Type B pancreatic cell (in vitro differentiated cells): Measurements from ENCODE around the gene SAPCD2. TPM values are rescaled to one million over a fixed set of nuclear protein-coding genes. Genes with fewer than 3 reads are reported as not detected.

Source experiments
- DNase-seq: peaks from one replicate; pipeline ENCODE4 v3.0.0; 2021; ENCODE audit warnings: mixed read lengths; ENCODE audit not compliant: unreplicated experiment; ENCODE audit errors: extremely low spot score
- H3K27ac Mint-ChIP-seq: 2 replicates; pipeline ENCODE4 v1.8.0; 2021; ENCODE audit warnings: mild to moderate bottlenecking, mixed read lengths
- H3K27me3 Mint-ChIP-seq: 2 replicates; pipeline ENCODE4 v1.8.0; 2021; ENCODE audit warnings: mixed read lengths
- H3K36me3 Mint-ChIP-seq: 2 replicates; pipeline ENCODE4 v1.8.0; 2021; ENCODE audit warnings: mixed read lengths
- H3K4me1 Mint-ChIP-seq: one replicate; pipeline ENCODE4 v1.8.0; 2021; ENCODE audit warnings: mixed read lengths; ENCODE audit not compliant: unreplicated experiment
- H3K4me3 Mint-ChIP-seq: 2 replicates; pipeline ENCODE4 v1.8.0; 2021; ENCODE audit warnings: mild to moderate bottlenecking, mixed read lengths
- H3K9me3 Mint-ChIP-seq: 2 replicates; pipeline ENCODE4 v1.8.0; 2021; ENCODE audit warnings: mixed read lengths
- CTCF ChIP-seq: fragments of 200-600 bp; sonication (generic); conservative IDR thresholded peaks from 2 replicates; pipeline ENCODE4 v1.5.0; 2021; ENCODE audit warnings: antibody characterized with exemption, mild to moderate bottlenecking
- total RNA-seq: library from RNA; stranded (reverse); gene quantifications from 2 replicates; pipeline ENCODE4 v1.2.1, GENCODE V29; 2021; ENCODE audit warnings: low replicate concordance

SAPCD2 gene
- total RNA-seq, 1 donor from 2014 or later, result 19.1 TPM

GRCh38 chr9:137012694-137013570, 57.4 kb downstream of the SAPCD2 start:
- DNase-seq, result no peak
- no peaks in the 10 kb centered on the region for H3K9me3 Mint-ChIP-seq
- H3K4me1 Mint-ChIP-seq, result no peaks in the 10 kb centered on the region
- no peak for TF ChIP-seq CTCF
- H3K4me3 Mint-ChIP-seq, result no peak overlapping the region
- H3K27ac Mint-ChIP-seq, result no peak overlapping the region
- H3K36me3 Mint-ChIP-seq, result peaks cover 3% of the 10 kb centered on the region
- H3K27me3 Mint-ChIP-seq, result no peaks in the 10 kb centered on the region

Other genes with a start within 250 kb of the SAPCD2 start
- 3.2 and 3.6 TPM in 2 replicates for gene AJM1, start 228.1 kb downstream of the SAPCD2 start, total RNA-seq
- gene PHPT1, start 221.1 kb downstream of the SAPCD2 start, total RNA-seq, result 176 and 199 TPM in 2 replicates
- gene MAMDC4, start 218.2 kb downstream of the SAPCD2 start, total RNA-seq, result 18.4 and 29.1 TPM in 2 replicates
- 324 and 342 TPM in 2 replicates for gene EDF1, start 204.2 kb downstream of the SAPCD2 start, total RNA-seq
- gene TRAF2, start 184.0 kb downstream of the SAPCD2 start, total RNA-seq, result 19.4 and 22.3 TPM in 2 replicates
- gene FBXW5, start 125.8 kb downstream of the SAPCD2 start, total RNA-seq, result 82.8 and 110 TPM in 2 replicates
- 2.8 and 4.1 TPM in 2 replicates for gene C8G, start 125.3 kb downstream of the SAPCD2 start, total RNA-seq
- 7.9 and 8.3 TPM in 2 replicates for gene LCN12, start 118.3 kb downstream of the SAPCD2 start, total RNA-seq
- gene PTGDS, start 93.1 kb downstream of the SAPCD2 start, total RNA-seq, result 1.4 and 1.7 TPM in 2 replicates
- not detected in 2 replicates for gene LCNL1, start 87.6 kb downstream of the SAPCD2 start, total RNA-seq
- gene PAXX, start 78.1 kb downstream of the SAPCD2 start, total RNA-seq, result 63.4 and 100 TPM in 2 replicates
- gene CLIC3, start 74.0 kb downstream of the SAPCD2 start, total RNA-seq, result 38.6 and 63.3 TPM in 2 replicates
- 44.7 and 47.7 TPM in 2 replicates for gene ABCA2, start 42.3 kb downstream of the SAPCD2 start, total RNA-seq
- gene FUT7, start 38.5 kb downstream of the SAPCD2 start, total RNA-seq, result not detected in 2 replicates
- gene NPDC1, start 24.4 kb downstream of the SAPCD2 start, total RNA-seq, result 68.0 and 70.3 TPM in 2 replicates
- 3.3 and 6.4 TPM in 2 replicates for gene ENTPD2, start 16.5 kb downstream of the SAPCD2 start, total RNA-seq
- gene UAP1L1, start 7.0 kb upstream of the SAPCD2 start, total RNA-seq, result 3.4 and 5.4 TPM in 2 replicates
- gene MAN1B1, start 16.4 kb upstream of the SAPCD2 start, total RNA-seq, result 50.3 and 58.9 TPM in 2 replicates
- 86.5 and 86.7 TPM in 2 replicates for gene DPP7, start 44.2 kb upstream of the SAPCD2 start, total RNA-seq
- 0.29 and 0.94 TPM in 2 replicates for gene GRIN1, start 68.6 kb upstream of the SAPCD2 start, total RNA-seq
- 0.77 and 1.4 TPM in 2 replicates for gene LRRC26, start 99.5 kb upstream of the SAPCD2 start, total RNA-seq
- gene TMEM210, start 101.5 kb upstream of the SAPCD2 start, total RNA-seq, result not detected in 2 replicates
- gene ANAPC2, start 118.0 kb upstream of the SAPCD2 start, total RNA-seq, result 63.5 and 65.0 TPM in 2 replicates
- gene SSNA1, start 118.1 kb upstream of the SAPCD2 start, total RNA-seq, result 64.9 and 74.8 TPM in 2 replicates
- 24.1 and 28.4 TPM in 2 replicates for gene TPRN, start 130.2 kb upstream of the SAPCD2 start, total RNA-seq
- gene TMEM203, start 135.1 kb upstream of the SAPCD2 start, total RNA-seq, result 42.3 and 46.3 TPM in 2 replicates
- gene NDOR1, start 135.1 kb upstream of the SAPCD2 start, total RNA-seq, result 18.9 and 28.0 TPM in 2 replicates
- gene RNF208, start 151.7 kb upstream of the SAPCD2 start, total RNA-seq, result 12.1 and 15.7 TPM in 2 replicates
- 0.86 and 1.5 TPM in 2 replicates for gene CYSRT1, start 154.6 kb upstream of the SAPCD2 start, total RNA-seq
- 0.36 and 0.48 TPM in 2 replicates for gene RNF224, start 156.9 kb upstream of the SAPCD2 start, total RNA-seq
- 0.41 and 0.81 TPM in 2 replicates for gene SLC34A3, start 160.3 kb upstream of the SAPCD2 start, total RNA-seq
- 326 and 349 TPM in 2 replicates for gene TUBB4B, start 170.7 kb upstream of the SAPCD2 start, total RNA-seq
- gene STPG3, start 180.7 kb upstream of the SAPCD2 start, total RNA-seq, result 0.31 TPM in 1 of 2 replicates, not detected in the other
- gene NELFB, start 184.8 kb upstream of the SAPCD2 start, total RNA-seq, result 52.4 and 61.9 TPM in 2 replicates
- gene TOR4A, start 207.2 kb upstream of the SAPCD2 start, total RNA-seq, result 2.7 and 4.5 TPM in 2 replicates
- gene NRARP, start 231.7 kb upstream of the SAPCD2 start, total RNA-seq, result 17.9 and 21.7 TPM in 2 replicates